Measurements from ENCODE around the gene RANGRF. TPM values are rescaled to one million over a fixed set of nuclear protein-coding genes. Genes with fewer than 3 reads are reported as not detected.

RANGRF gene
- polyA plus RNA-seq, 1 donor = 26.5 TPM

- DNase-seq = no peak
Measured at GRCh38 chr17:8311131-8311790, 22.8 kb downstream of the RANGRF start.

GRCh38 chr17:8312251-8312650 is 23.8 kb downstream of the RANGRF start:
- no peak for DNase-seq

GRCh38 chr17:8312726-8313600 is 24.5 kb downstream of the RANGRF start:
- no peak for DNase-seq

GRCh38 chr17:8314797-8315763 is 26.6 kb downstream of the RANGRF start:
- DNase-seq = no peak

GRCh38 chr17:8315764-8316217 is 27.3 kb downstream of the RANGRF start:
- no peak for DNase-seq

- no peak for DNase-seq
Measured at GRCh38 chr17:8318010-8318935, 29.8 kb downstream of the RANGRF start.

- DNase-seq = no peak
Measured at GRCh38 chr17:8320262-8320661, 31.8 kb downstream of the RANGRF start.

- no peak for DNase-seq
Measured at GRCh38 chr17:8320990-8321389, 32.5 kb downstream of the RANGRF start.

- no peak for DNase-seq
Measured at GRCh38 chr17:8322061-8322460, 33.6 kb downstream of the RANGRF start.

- DNase-seq = no peak
Measured at GRCh38 chr17:8324132-8324531, 35.7 kb downstream of the RANGRF start.

GRCh38 chr17:8324923-8325322 is 36.5 kb downstream of the RANGRF start:
- DNase-seq = no peak

- DNase-seq = peak; percentile 48
Measured at GRCh38 chr17:8326511-8327302, 38.2 kb downstream of the RANGRF start.

GRCh38 chr17:8327303-8327649 is 38.8 kb downstream of the RANGRF start:
- no peak for DNase-seq

- no peak for DNase-seq
Measured at GRCh38 chr17:8332128-8332527, 43.7 kb downstream of the RANGRF start.

GRCh38 chr17:8332688-8333087 is 44.2 kb downstream of the RANGRF start:
- DNase-seq = peak; percentile 50

GRCh38 chr17:8333281-8333680 is 44.8 kb downstream of the RANGRF start:
- DNase-seq = no peak

GRCh38 chr17:8337802-8338752 is 49.6 kb downstream of the RANGRF start:
- no peak for DNase-seq

- DNase-seq = no peak
Measured at GRCh38 chr17:8338753-8339140, 50.3 kb downstream of the RANGRF start.

- DNase-seq = no peak
Measured at GRCh38 chr17:8339540-8339939, 51.1 kb downstream of the RANGRF start, which contains the start of gene ODF4. TSS of gene ODF4 (plus strand) at chr17:8339840. CDS start at chr17:8340052, 212 bp downstream.

Measured in left kidney (tissue), 2 donors.